ENCODE results near the gene MAP2.

MAP2 gene

GRCh38 chr2:209395229-209395628, 28.6 kb upstream of the MAP2 start:
- Mint-ChIP-seq H3K4me3 (no peak overlapping the region), H3K27ac (no peak overlapping the region), H3K27me3 (ENCODE audit: low read depth, poor library complexity) (no peaks in the 10 kb centered on the region), H3K9me3 (no peaks in the 10 kb centered on the region), H3K4me1 (no peaks in the 10 kb centered on the region), H3K36me3 (ENCODE audit: low read depth) (no peaks in the 10 kb centered on the region)
- no peak for TF ChIP-seq CTCF (IDR thresholded peaks at IDR 0.05)
- DNase-seq, result no peak

- Mint-ChIP-seq H3K4me3 (no peak overlapping the region), H3K27me3 (ENCODE audit: low read depth, poor library complexity) (no peaks in the 10 kb centered on the region), H3K4me1 (no peaks in the 10 kb centered on the region), H3K9me3 (no peaks in the 10 kb centered on the region), H3K36me3 (ENCODE audit: low read depth) (no peaks in the 10 kb centered on the region), H3K27ac (no peak overlapping the region)
- no peak for DNase-seq
- no peak for TF ChIP-seq CTCF (IDR thresholded peaks at IDR 0.05)
Observed at GRCh38 chr2:209395652-209396051, 28.2 kb upstream of the MAP2 start.

- Mint-ChIP-seq H3K4me1 (no peaks in the 10 kb centered on the region), H3K4me3 (no peak overlapping the region), H3K9me3 (no peaks in the 10 kb centered on the region), H3K27ac (no peak overlapping the region), H3K36me3 (ENCODE audit: low read depth) (no peaks in the 10 kb centered on the region), H3K27me3 (ENCODE audit: low read depth, poor library complexity) (no peaks in the 10 kb centered on the region)
- no peak for TF ChIP-seq CTCF (IDR thresholded peaks at IDR 0.05)
- no peak for DNase-seq
Observed at GRCh38 chr2:209398463-209398862, 25.4 kb upstream of the MAP2 start.

GRCh38 chr2:209401788-209402187, 22.1 kb upstream of the MAP2 start:
- no peak for TF ChIP-seq CTCF (IDR thresholded peaks at IDR 0.05)
- H3K36me3 Mint-ChIP-seq (ENCODE audit: low read depth), result no peaks in the 10 kb centered on the region
- H3K9me3 Mint-ChIP-seq, result no peaks in the 10 kb centered on the region
- no peak overlapping the region for H3K4me3 Mint-ChIP-seq
- H3K4me1 Mint-ChIP-seq, result no peaks in the 10 kb centered on the region
- H3K27me3 Mint-ChIP-seq (ENCODE audit: low read depth, poor library complexity), result no peaks in the 10 kb centered on the region
- no peak overlapping the region for H3K27ac Mint-ChIP-seq
- DNase-seq, result no peak

GRCh38 chr2:209411296-209411695, 12.6 kb upstream of the MAP2 start:
- H3K36me3 Mint-ChIP-seq (ENCODE audit: low read depth), result no peaks in the 10 kb centered on the region
- H3K27me3 Mint-ChIP-seq (ENCODE audit: low read depth, poor library complexity), result peaks cover 3% of the 10 kb centered on the region
- no peak overlapping the region for H3K27ac Mint-ChIP-seq
- H3K9me3 Mint-ChIP-seq, result peaks cover 5% of the 10 kb centered on the region
- H3K4me1 Mint-ChIP-seq, result no peaks in the 10 kb centered on the region
- DNase-seq, result no peak
- H3K4me3 Mint-ChIP-seq, result no peak overlapping the region
- TF ChIP-seq CTCF (IDR thresholded peaks at IDR 0.05), result no peak

- H3K27ac Mint-ChIP-seq, result no peak overlapping the region
- H3K9me3 Mint-ChIP-seq, result peaks cover 7% of the 10 kb centered on the region
- H3K4me3 Mint-ChIP-seq, result no peak overlapping the region
Observed at GRCh38 chr2:209411718-209412117, 12.1 kb upstream of the MAP2 start.

More at GRCh38 chr2:209411718-209412117, 12.1 kb upstream of the MAP2 start:
- Mint-ChIP-seq H3K36me3 (ENCODE audit: low read depth) (no peaks in the 10 kb centered on the region), H3K27me3 (ENCODE audit: low read depth, poor library complexity) (peaks cover 3% of the 10 kb centered on the region), H3K4me1 (no peaks in the 10 kb centered on the region)
- DNase-seq, result no peak
- no peak for TF ChIP-seq CTCF (IDR thresholded peaks at IDR 0.05)

Measured in nephron progenitor cell (in vitro differentiated cells).